ENCODE data around the gene RAB29. TPM values are rescaled to one million over a fixed set of nuclear protein-coding genes. Genes with fewer than 3 reads are reported as not detected.
"Not testable (repeated sequence)": the region's sequence is repeated elsewhere in the genome, so short reads cannot be mapped to it uniquely, and the experiment has no call there.

Gene RAB29, protein sequence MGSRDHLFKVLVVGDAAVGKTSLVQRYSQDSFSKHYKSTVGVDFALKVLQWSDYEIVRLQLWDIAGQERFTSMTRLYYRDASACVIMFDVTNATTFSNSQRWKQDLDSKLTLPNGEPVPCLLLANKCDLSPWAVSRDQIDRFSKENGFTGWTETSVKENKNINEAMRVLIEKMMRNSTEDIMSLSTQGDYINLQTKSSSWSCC
- polyA plus RNA-seq (ENCODE audit: insufficient read length in 12 of 12): 100 to 1,000 TPM in 1 of 12 donors, 10 to 100 TPM in 1, 1 to 10 TPM in 10; 3.1 to 130 (median 3.5) TPM
- long read RNA-seq, donor 1, transcript RAB29-203 (5 exons, 1,157 nt): major isoform, 11 of 22 reads
- long read RNA-seq, donor 1, partial matches to known transcripts: 10 of 22 reads
- long read RNA-seq, donor 1, other reads (novel, unspliced or antisense): 0 of 22 reads
- long read RNA-seq, donor 2, partial matches to known transcripts: 0 of 1 reads
- long read RNA-seq, donor 2, other reads (novel, unspliced or antisense): 0 of 1 reads
- long read RNA-seq, donor 3: 0 reads
- long read RNA-seq, donor 4: 0 reads
- long read RNA-seq, donor 5, partial matches to known transcripts: 0 of 1 reads
- long read RNA-seq, donor 5, other reads (novel, unspliced or antisense): 0 of 1 reads
- long read RNA-seq, donor 6, partial matches to known transcripts: 0 of 1 reads
- long read RNA-seq, donor 6, other reads (novel, unspliced or antisense): 0 of 1 reads
- long read RNA-seq, donor 7, partial matches to known transcripts: 0 of 1 reads
- long read RNA-seq, donor 7, other reads (novel, unspliced or antisense): 0 of 1 reads
- long read RNA-seq, donor 8: 0 reads
- long read RNA-seq, donor 9: 0 reads
- long read RNA-seq, donor 10: 0 reads
- long read RNA-seq, donor 11: 0 reads

DNA sequence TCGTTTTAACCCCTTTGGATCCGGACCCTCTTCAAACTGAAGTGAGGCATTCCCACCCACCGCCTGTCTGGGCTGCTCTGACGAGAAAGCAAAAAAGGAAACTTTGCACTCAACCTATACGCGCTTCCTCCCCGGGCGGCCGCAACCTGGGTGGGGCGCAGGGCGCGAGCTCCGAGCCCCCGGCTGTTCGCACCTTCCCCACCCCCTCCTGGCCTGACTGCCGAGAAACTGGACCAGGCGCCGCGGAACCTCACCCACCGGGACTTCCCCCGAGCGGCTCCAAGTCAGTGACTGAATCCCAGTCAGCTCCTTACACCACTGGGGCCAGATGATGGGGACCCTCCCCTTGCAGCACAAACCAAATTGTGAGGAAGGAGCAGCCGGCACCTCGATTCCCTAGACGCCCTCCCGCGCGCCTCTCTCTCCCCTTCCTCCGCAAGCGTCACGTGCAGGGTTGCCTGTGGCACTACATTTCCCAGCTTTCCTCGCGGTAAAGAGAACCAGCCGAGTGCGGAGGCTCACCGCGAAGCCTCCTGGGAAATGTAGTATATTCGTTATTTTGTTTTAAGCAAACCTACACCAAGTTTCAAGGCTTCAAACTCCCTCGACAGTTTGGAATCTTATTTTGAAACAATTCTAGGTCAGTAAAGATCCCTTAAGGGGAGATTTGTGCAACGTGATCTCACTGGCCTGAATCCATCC is at the start of gene RAB29:
TSS of gene RAB29 (minus strand) at position 468 of the 702 bp plus-strand sequence. CDS start 526 bp downstream, outside the sequence.
- peak; percentile 84 for DNase-seq

DNA sequence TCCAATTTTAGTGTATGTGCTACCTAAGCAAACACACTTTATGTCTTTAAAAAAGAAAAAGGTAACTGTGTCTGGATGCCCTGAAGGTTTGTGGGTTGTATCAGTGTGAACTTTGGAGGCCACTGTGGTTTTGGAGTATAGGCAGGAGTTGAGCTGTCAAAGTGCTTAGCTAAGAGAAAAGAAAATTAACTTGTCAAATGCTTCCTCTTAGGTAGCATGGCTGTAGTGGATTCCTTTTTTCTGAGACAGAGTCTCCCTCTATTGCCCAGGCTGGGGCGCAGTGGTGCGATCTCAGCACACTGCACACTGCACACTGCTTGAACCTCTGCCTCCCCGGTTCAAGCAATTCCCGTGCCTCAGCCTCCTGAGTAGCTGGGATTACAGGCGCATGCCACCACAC is 48.9 kb upstream of the RAB29 start:
- no peak for DNase-seq

DNA sequence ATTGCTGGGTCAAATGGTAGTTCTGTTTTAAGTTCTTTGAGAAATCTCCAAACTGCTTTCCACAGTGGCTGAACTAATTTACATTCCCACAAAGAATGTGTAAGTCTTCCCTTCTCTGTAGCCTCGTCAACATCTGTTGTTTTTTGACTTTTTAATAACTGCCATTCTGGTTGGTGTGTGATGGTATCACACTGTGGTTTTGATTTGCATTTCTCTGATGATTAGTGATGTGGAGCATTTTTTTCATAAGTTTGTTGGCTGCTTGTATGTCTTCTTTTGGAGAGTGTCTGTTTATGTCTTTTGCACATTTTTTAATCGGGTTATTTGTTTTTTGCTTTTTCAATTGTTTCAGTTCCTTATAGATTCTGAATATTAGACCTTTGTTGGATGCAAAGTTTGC is 48.0 kb upstream of the RAB29 start:
- DNase-seq: not testable (repeated sequence)

DNA sequence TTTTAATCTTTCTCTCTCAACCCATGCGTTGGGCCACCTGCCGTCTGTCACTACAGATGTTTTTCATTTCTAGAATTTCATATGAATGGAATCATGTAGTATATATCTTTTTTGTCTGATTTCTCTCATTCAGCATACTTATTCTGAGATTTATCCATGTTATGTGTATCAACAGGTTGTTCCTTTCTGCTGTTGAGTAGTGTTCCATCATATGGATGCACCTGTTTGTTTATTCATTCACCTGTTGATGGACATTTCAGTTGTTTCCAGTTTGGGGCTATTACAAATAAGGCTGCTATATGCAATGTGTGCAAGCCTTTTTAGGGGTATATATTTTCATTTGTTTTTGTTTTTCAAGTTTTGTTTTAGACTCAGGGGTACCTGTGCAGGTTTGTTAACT is 47.1 kb upstream of the RAB29 start:
- DNase-seq: no peak

DNA sequence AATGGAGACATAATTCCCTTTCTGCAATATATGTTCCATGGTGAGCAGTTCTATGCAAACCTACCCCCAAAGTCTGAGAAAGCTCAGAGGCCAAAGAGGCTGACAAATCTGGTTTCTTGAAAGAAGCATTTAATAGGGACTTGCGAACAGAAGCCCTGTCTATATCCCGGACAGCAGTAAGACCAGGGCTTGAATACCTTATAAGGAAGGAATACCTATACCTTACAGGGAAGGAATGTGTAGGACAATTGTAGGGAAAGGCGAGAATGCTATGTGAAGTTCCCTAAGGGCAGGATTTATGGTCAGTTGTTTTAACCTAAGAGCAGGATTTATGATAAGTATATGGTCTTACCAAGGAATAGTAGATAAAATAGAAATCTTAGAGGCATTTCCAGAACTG is 42.7 kb upstream of the RAB29 start:
- DNase-seq: no peak

DNA sequence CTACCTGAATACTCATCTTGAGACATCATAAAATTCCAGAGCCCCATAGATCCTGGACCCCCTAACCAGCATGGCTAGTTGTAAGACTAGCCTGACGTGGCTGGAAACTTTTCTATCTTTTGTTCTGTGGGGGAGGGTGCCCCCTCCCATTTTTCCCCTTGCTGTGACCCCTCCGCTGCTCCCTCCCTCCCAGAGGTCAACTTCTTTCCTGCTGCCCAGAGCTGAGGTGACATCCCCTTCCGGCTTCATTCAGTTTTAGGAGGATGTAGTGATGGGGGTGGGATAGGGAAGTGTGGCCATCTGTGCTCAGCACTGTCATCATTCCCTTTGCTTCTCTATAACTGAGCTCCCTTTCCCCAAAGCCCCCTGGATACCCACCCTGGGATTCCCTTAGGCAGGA is 42.1 kb upstream of the RAB29 start:
- DNase-seq: no peak

DNA sequence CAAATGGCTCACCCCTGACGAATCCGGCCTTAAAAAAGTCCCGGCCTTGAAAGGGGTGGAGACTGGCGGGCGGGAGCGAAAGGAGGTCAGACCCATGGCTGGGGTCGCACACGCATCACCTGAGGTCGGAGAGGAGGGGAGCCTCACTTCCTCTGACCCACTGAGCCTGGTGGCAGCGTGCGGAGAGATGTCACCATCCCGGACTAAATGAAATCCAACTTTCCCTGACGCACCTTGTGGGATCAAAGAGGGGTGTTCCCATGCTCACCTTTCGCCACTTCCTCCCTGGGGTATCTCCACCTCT is 38.4 kb upstream of the RAB29 start:
- no peak for DNase-seq

DNA sequence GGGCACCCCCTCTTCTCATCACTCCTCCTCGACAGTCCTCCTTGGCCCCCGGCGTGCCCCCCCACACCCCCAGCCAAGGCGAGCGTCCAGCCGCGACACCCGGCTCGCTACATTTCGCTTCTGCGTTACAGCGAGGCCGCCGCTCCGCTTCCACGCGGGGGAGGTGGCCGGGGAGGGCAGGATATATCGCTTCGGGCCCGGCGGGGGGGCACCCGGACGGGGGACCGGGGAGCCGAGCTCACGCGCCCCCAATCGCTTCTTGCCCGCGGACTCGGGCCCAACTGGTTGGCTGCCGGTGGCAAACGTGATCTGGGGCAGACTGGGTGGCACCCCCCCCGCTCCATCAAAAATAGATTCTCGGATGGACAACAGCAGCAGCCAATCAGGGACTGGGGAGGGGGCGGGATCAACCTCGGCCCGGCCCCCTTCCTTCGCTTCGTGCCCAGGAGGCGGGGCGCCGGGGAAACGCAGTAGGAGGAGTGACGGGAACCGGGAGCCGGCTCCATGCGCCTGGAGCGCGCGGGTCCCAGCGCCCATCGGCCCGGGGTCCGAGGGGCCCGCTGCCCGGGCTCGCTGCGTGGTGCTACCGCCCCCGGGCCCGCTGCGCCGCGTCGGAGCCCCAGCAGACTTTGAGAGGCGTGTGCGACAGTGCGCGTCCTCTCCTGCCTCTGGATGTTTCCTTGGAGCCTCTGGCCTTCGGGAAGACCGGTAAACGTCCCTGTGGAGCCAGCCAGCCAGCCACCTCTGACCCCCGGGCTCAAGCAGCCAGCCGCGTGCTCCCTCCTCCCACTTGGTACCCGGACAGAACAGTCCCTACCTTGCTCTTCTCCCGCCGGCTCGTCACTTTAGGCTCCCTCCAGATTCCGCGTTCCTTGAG is 37.8 kb upstream of the RAB29 start, which contains the start of gene SLC41A1:
TSS of gene SLC41A1 (minus strand) at position 321 of the 877 bp plus-strand sequence. CDS start 2,757 bp downstream, outside the sequence.
- peak; percentile 94 for DNase-seq

DNA sequence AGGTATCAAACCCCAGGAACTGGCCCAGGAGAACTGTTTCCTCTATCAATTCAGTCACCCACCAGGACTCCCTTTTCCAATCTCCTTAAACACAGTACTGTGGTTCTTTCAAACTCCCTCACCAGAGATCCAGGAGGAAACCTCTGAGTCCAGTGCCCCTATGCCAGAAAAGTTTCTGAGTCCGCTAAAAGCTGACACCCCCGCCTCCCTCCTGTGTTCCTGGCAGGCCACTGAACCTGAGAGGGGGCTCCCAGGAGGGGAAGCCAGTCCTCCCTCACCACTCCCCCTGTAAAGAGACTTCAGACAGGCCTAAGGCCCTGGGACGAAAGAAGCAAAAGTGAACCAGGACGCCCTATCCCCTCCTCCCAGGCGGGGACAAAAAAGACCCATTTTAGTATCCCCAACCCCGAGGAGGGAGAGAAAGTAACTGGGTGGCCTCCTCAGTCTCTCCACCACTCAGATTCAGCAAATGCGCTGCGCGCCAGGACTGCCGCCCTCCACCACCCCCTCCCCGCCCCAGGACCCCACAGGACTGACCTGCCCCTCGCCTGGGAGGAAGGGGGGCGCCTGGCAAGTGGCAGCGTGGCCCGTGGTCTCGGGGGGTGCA is 37.1 kb upstream of the RAB29 start:
- peak; percentile 43 for DNase-seq

DNA sequence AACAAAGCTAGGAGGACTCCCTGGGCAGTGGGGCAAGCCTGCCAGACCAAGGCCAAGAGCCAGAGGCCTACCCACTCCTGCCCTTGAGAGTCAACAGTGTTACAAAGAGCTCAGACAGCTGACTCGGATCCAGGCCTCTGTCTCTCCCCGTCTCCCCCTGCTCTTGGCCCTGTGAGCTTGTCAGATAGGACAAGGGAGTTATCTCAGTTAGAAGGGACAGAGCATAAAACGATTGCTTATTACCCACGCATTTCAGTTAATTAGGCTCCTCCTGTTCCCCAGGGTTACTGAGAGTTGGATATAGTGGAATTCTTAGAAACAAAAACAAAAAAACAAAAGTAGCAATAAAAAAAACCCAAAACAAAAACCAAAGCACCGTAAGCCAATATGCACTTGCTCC is 36.4 kb upstream of the RAB29 start:
- DNase-seq: no peak

DNA sequence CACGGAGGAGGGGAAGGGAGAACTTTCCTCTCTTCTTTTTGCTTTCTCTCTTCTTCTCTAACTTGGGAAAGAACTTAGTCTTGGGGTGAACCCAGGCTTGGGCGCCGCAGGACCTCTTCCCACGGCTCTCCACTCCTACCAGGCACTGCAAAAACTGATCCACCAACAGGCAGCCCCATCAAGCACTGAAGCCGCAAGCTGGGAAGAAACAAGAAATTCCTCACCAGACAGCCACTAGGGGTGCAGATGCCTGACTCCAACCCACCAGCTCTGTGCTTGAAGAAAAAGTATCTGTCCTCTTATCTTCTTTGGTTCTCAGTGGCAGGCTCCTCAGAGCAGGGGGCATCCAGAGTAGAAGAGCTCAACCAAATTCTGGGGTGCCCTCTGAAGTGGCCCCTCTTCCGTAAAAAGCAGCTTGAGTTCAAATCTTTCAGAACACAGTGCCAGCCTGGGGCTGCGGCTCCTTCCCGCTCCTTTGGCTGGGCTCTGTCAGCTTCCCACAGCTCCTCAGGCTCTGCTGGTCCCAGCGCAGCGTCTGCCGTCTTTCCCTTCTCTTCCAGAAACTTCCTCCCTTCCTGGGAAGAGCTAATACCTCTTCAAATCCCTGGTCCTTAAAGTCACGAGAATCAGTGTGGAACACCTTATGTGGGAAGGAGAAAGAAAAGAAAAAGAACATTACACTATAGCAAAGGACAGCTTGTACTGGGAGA is 35.3 kb upstream of the RAB29 start:
- no peak for DNase-seq

DNA sequence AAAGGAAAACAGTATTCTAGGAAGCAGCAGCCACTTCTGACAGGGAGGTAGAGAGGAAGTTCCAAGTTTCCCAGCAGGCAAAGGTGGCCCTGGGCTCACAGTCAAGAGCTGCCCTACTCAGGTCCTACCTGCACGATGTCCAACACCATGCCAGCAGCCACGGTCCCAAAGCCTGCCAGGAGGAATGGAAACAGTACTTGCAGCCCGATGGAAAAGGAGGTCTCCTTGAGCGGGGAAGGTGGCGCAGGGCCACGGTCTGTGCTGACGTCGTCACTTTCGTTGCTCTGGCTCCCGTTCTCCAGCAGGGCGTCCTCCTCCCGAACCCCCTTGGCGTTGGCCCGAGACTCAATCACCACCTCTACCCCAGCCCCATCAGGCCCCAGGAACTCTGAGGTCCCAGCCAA is 34.7 kb upstream of the RAB29 start:
- no peak for DNase-seq

DNA sequence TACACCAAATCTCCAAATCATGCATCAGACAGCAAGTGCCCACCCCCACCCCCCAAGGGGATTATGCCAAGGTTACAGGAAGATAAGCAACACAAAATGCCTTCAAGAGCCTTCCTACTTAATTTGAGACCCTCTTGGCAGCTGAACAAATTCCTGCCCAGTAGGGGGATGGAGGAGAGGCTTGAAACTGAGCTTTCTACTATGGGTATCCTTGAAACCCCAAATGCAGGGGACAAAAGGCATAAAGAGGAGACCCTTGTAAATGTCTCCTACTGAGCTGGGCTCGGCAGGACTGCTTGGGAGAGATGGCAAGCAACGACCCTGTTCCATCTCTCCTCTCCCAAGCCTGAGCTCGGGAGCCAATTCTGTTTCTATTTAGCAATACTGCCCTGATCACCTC is 34.2 kb upstream of the RAB29 start:
- DNase-seq: no peak

DNA sequence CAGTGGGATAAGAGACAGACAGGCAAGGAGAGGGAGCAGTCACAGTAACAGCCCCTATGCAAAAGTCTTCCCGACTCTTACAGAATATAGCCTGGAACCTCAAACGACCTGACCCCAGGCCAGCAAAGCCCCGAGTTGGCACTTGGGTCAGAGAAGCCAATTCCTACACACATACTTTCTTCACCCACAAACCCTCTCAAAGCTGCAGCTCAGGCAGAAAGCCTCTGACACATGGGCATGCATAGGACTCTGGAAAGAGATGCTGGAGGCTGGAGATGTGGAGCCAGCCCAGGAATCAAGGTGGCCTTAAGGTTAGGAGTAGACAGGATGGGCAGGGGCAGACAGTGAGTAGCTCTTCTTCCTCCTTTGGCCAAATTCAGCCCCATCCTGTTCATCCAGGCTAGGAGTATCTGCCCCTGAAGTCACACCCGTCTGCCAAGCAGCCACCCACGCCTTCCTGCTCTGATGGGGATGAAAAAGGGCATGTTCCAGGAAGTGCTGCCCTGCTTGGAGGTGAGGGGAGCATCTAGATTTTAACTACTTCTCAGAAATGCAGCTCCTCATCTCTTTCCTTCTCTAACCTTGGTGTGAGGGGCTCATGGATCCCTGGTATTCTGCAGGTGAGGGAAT is 29.9 kb upstream of the RAB29 start:
- no peak for DNase-seq

DNA sequence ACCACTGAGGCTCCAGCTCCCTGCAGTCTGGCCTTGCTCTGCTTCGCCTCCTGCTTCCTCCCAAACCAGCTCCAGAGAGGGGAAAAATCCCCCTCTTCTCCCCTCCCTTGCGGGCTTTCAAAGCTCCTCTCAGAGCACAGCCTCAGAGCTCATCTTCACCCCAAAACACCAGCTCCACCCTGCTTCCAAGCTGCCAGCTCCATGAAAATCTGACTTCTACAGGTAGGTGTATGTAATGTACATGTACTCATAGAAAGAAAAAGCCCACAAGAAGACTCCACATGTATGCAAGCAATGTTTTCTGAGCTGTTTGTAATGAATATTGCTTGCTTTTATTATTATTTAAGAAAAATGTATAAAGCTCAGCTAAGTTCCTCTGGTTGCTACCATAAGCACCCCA is 29.3 kb upstream of the RAB29 start:
- DNase-seq: no peak

DNA sequence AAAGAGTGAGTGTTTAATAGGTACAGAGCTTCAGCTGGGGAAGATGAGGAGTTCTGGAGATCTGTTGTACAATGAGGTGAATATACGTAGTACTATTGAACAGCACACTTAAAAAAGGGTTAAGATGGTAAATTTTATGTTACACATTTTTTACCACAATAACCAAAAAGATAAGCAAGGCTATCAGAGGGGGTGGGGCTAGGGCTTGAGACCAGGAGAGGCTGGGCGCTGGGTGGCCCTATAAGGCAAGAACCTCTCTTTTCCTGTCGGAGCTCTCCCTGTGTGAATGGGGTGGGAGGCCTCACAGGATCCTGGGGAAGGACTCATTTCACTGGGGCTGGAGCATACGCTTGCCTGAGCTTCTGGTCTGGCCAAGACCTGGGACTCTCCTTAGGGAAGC is 28.7 kb upstream of the RAB29 start:
- DNase-seq: no peak

DNA sequence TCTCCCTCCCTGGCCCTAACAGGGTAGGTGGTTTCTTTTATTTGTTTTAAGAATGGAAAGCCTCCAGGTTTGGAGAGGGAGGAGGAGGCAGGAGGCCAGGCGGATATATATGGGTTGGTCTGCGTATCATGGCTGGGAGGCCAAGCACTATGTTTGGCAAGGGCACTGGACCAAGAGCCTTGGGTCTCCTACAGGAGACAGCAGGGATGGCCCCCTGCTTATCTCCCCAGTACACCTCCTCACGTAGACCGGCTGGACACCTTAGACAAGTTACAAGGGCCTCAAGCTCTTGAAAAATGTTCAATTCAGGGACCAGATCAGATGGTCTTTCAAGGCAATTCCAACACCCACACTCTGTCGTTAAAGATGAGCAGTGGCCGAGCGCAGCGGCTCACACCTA is 26.8 kb upstream of the RAB29 start:
- DNase-seq: no peak

DNA sequence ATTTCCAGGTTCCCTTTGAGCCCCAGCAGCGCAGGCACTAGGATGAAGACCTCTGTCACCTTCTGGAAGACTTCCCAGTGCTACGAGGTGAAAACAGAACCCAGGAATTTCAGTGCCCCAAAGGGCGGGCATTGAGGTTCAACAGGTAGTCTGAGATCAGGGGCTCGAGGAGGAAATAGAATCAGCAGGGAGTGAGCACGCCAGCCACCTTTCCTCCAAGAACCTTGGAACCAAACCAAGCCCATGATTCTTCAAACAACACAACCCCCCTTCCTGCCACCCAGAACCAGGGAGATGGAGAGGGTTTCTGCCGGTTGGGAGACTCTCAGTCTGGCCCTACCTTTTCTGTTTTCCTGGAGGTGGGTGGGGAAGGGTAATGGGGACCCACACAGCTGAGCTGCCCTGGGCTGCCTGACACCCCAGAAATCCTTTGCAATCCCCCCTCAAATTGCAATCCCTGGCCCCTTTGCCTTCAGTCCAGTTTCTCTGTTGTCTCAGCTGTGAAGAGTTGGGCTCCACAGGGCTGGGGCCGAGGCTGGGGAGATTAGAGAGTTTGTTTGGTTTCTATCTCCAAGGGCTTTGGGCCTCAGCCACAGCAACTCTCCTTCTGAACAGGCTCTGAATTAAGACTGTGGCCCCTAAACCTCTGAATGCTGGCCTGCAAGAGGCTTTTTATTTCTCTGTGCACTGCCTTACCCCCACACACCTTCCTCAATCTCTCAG is 25.9 kb upstream of the RAB29 start:
- no peak for DNase-seq

DNA sequence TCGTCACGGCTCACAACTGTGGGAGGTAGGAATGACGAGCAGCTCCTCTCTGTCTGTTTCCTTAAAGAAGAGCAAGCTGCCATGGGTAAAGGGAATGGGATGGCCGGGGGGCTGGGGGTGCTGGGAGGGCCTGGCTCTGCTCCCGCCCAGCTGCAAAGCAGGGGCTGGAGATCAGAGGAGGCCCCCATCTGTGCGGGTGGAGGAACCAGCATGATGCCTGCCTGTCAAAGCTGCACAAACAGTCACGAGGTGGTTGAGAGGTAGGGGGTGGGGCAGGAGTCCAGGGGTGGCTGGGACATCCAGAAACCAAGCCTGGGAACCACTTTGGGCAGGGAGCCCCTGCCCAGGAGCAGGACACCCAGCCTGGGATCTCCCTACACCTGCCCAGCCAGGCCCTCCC is 25.1 kb upstream of the RAB29 start:
- no peak for DNase-seq

All from muscle of arm (tissue), 14 donors.